ENCODE results near the gene CCDC50.

- TF ChIP-seq, protein P1, sequence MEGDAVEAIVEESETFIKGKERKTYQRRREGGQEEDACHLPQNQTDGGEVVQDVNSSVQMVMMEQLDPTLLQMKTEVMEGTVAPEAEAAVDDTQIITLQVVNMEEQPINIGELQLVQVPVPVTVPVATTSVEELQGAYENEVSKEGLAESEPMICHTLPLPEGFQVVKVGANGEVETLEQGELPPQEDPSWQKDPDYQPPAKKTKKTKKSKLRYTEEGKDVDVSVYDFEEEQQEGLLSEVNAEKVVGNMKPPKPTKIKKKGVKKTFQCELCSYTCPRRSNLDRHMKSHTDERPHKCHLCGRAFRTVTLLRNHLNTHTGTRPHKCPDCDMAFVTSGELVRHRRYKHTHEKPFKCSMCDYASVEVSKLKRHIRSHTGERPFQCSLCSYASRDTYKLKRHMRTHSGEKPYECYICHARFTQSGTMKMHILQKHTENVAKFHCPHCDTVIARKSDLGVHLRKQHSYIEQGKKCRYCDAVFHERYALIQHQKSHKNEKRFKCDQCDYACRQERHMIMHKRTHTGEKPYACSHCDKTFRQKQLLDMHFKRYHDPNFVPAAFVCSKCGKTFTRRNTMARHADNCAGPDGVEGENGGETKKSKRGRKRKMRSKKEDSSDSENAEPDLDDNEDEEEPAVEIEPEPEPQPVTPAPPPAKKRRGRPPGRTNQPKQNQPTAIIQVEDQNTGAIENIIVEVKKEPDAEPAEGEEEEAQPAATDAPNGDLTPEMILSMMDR (conservative IDR thresholded peaks at IDR 0.05; ENCODE audit: low read length) = no peak
- TF ChIP-seq EZH2phosphoT487 (IDR thresholded peaks at IDR 0.05; ENCODE audit: borderline replicate concordance) = no peak
These were observed 72.7 kb downstream of the CCDC50 start for GRCh38 chr3:191401775-191402357.

Data from Loucy (cell line).